ENCODE measurements around the gene C16orf78. TPM values are rescaled to one million over a fixed set of nuclear protein-coding genes. Genes with fewer than 3 reads are reported as not detected.

C16orf78 gene
- total RNA-seq, 2 donors from 2014 or later: not detected

- Mint-ChIP-seq H3K4me3 (no peak overlapping the region), H3K27ac (no peak overlapping the region), H3K9me3 (peaks cover 0 to 3% of the 10 kb centered on the region in 2 donors), H3K4me1 (ENCODE audit: low read depth) (no peaks in the 10 kb centered on the region), H3K27me3 (ENCODE audit: low read depth) (no peaks in the 10 kb centered on the region), H3K36me3 (ENCODE audit: insufficient read depth in 2 of 2) (no peaks in the 10 kb centered on the region)
- DNase-seq (no peak), ATAC-seq (replicated peaks in 1 of 2) (no peak)
Observed at GRCh38 chr16:49434733-49435132, 61.1 kb downstream of the C16orf78 start.

- ATAC-seq (replicated peaks in 1 of 2) (no peak), DNase-seq (no peak)
- Mint-ChIP-seq H3K9me3 (no peaks in the 10 kb centered on the region), H3K27me3 (ENCODE audit: low read depth) (no peaks in the 10 kb centered on the region), H3K4me1 (ENCODE audit: low read depth) (peaks cover 4% of the 10 kb centered on the region), H3K27ac (no peak overlapping the region), H3K36me3 (ENCODE audit: insufficient read depth in 2 of 2) (no peaks in the 10 kb centered on the region), H3K4me3 (no peak overlapping the region)
Observed at GRCh38 chr16:49436181-49436580, 62.6 kb downstream of the C16orf78 start.

GRCh38 chr16:49437344-49437743 lies 63.7 kb downstream of the C16orf78 start:
- Mint-ChIP-seq H3K27ac (no peak overlapping the region), H3K4me3 (no peak overlapping the region), H3K9me3 (no peaks in the 10 kb centered on the region), H3K4me1 (ENCODE audit: low read depth) (peaks cover 16% of the 10 kb centered on the region), H3K27me3 (ENCODE audit: low read depth) (no peaks in the 10 kb centered on the region), H3K36me3 (ENCODE audit: insufficient read depth in 2 of 2) (no peaks in the 10 kb centered on the region)
- DNase-seq: no peak
- no peak for ATAC-seq (replicated peaks in 1 of 2)

- H3K9me3 Mint-ChIP-seq: no peaks in the 10 kb centered on the region
- ATAC-seq (replicated peaks in 1 of 2) (no peak), DNase-seq (no peak)
- no peak overlapping the region for H3K4me3 Mint-ChIP-seq
- H3K36me3 Mint-ChIP-seq (ENCODE audit: insufficient read depth in 2 of 2): no peaks in the 10 kb centered on the region
- H3K27me3 Mint-ChIP-seq (ENCODE audit: low read depth): no peaks in the 10 kb centered on the region
- H3K27ac Mint-ChIP-seq: no peak overlapping the region
- peaks cover 22% of the 10 kb centered on the region for H3K4me1 Mint-ChIP-seq (ENCODE audit: low read depth)
Observed at GRCh38 chr16:49439050-49439449, 65.4 kb downstream of the C16orf78 start.

GRCh38 chr16:49439676-49440075 lies 66.1 kb downstream of the C16orf78 start:
- Mint-ChIP-seq H3K27me3 (ENCODE audit: low read depth) (no peaks in the 10 kb centered on the region), H3K36me3 (ENCODE audit: insufficient read depth in 2 of 2) (no peaks in the 10 kb centered on the region), H3K4me3 (no peak overlapping the region), H3K9me3 (no peaks in the 10 kb centered on the region), H3K27ac (no peak overlapping the region), H3K4me1 (ENCODE audit: low read depth) (peaks cover 22% of the 10 kb centered on the region)
- DNase-seq: no peak
- no peak for ATAC-seq (replicated peaks in 1 of 2)

GRCh38 chr16:49440156-49441065 lies 66.8 kb downstream of the C16orf78 start:
- Mint-ChIP-seq H3K27ac (peak overlapping the region; percentile 43), H3K9me3 (no peaks in the 10 kb centered on the region), H3K36me3 (ENCODE audit: insufficient read depth in 2 of 2) (no peaks in the 10 kb centered on the region), H3K27me3 (ENCODE audit: low read depth) (no peaks in the 10 kb centered on the region), H3K4me3 (peak overlapping the region in 1 of 2 donors; percentile 64), H3K4me1 (ENCODE audit: low read depth) (peaks cover 22% of the 10 kb centered on the region)
- no peak for DNase-seq
- ATAC-seq (replicated peaks in 1 of 2): no peak

- Mint-ChIP-seq H3K36me3 (ENCODE audit: insufficient read depth in 2 of 2) (no peaks in the 10 kb centered on the region), H3K27me3 (ENCODE audit: low read depth) (no peaks in the 10 kb centered on the region), H3K4me1 (ENCODE audit: low read depth) (peaks cover 22% of the 10 kb centered on the region), H3K27ac (peak overlapping the region; percentile 43), H3K9me3 (no peaks in the 10 kb centered on the region), H3K4me3 (peak overlapping the region; percentile 53 to 64)
- ATAC-seq (replicated peaks in 1 of 2) (peak; percentile 95 to 98), DNase-seq (peak; percentile 69 to 70)
Observed at GRCh38 chr16:49441366-49441780, 67.8 kb downstream of the C16orf78 start.

GRCh38 chr16:49442805-49443204 lies 69.2 kb downstream of the C16orf78 start:
- Mint-ChIP-seq H3K4me1 (ENCODE audit: low read depth) (peaks cover 22% of the 10 kb centered on the region), H3K27ac (no peak overlapping the region), H3K36me3 (ENCODE audit: insufficient read depth in 2 of 2) (no peaks in the 10 kb centered on the region), H3K9me3 (no peaks in the 10 kb centered on the region), H3K27me3 (ENCODE audit: low read depth) (no peaks in the 10 kb centered on the region), H3K4me3 (no peak overlapping the region)
- ATAC-seq (replicated peaks in 1 of 2) (no peak), DNase-seq (no peak)

- no peaks in the 10 kb centered on the region for H3K36me3 Mint-ChIP-seq (ENCODE audit: insufficient read depth in 2 of 2)
- H3K27me3 Mint-ChIP-seq (ENCODE audit: low read depth): no peaks in the 10 kb centered on the region
- DNase-seq: no peak
Observed at GRCh38 chr16:49443576-49443975, 70.0 kb downstream of the C16orf78 start.

GRCh38 chr16:49446805-49447204 lies 73.2 kb downstream of the C16orf78 start:
- H3K9me3 Mint-ChIP-seq: no peaks in the 10 kb centered on the region
- H3K27ac Mint-ChIP-seq: no peak overlapping the region
- H3K27me3 Mint-ChIP-seq (ENCODE audit: low read depth): no peaks in the 10 kb centered on the region
- ATAC-seq (replicated peaks in 1 of 2) (no peak), DNase-seq (no peak)
- H3K36me3 Mint-ChIP-seq (ENCODE audit: insufficient read depth in 2 of 2): no peaks in the 10 kb centered on the region
- no peak overlapping the region for H3K4me3 Mint-ChIP-seq
- peaks cover 11% of the 10 kb centered on the region for H3K4me1 Mint-ChIP-seq (ENCODE audit: low read depth)

More at GRCh38 chr16:49443576-49443975, 70.0 kb downstream of the C16orf78 start:
- Mint-ChIP-seq H3K4me3 (no peak overlapping the region), H3K27ac (no peak overlapping the region), H3K9me3 (no peaks in the 10 kb centered on the region), H3K4me1 (ENCODE audit: low read depth) (peaks cover 22% of the 10 kb centered on the region)
- no peak for ATAC-seq (replicated peaks in 1 of 2)

Other genes starting within 250 kb of the C16orf78 start
- gene CBLN1, start 92.0 kb upstream of the C16orf78 start, total RNA-seq: not detected

Measured in activated T-cell treated with anti-CD3 and anti-CD28 coated beads, Interleukin-2, amount 50 U/mL, for 72 hours (primary cell).